Rectal smooth muscle tissue (tissue), 1 donor: ENCODE results near the gene SLC2A1.

Experiments used
- H3K27ac ChIP-seq: one replicate; pipeline ENCODE4 v1.7.0; 2013; ENCODE audit warnings: low read depth, low read length, inconsistent platforms
- H3K27me3 ChIP-seq: one replicate; pipeline ENCODE4 v1.7.0; 2013; ENCODE audit warnings: low read length; ENCODE audit not compliant: control insufficient read depth, insufficient read depth
- H3K36me3 ChIP-seq: one replicate; pipeline ENCODE4 v1.7.0; 2013; ENCODE audit warnings: low read length; ENCODE audit not compliant: control insufficient read depth, insufficient read depth
- H3K4me1 ChIP-seq: one replicate; pipeline ENCODE4 v1.7.0; 2013; ENCODE audit warnings: low read length; ENCODE audit not compliant: control insufficient read depth, insufficient read depth
- H3K4me3 ChIP-seq: one replicate; pipeline ENCODE4 v1.7.0; 2013; ENCODE audit warnings: low read length
- H3K9ac ChIP-seq: one replicate; pipeline ENCODE4 v1.7.0; 2013; ENCODE audit warnings: low read length

The SLC2A1 gene

DNA sequence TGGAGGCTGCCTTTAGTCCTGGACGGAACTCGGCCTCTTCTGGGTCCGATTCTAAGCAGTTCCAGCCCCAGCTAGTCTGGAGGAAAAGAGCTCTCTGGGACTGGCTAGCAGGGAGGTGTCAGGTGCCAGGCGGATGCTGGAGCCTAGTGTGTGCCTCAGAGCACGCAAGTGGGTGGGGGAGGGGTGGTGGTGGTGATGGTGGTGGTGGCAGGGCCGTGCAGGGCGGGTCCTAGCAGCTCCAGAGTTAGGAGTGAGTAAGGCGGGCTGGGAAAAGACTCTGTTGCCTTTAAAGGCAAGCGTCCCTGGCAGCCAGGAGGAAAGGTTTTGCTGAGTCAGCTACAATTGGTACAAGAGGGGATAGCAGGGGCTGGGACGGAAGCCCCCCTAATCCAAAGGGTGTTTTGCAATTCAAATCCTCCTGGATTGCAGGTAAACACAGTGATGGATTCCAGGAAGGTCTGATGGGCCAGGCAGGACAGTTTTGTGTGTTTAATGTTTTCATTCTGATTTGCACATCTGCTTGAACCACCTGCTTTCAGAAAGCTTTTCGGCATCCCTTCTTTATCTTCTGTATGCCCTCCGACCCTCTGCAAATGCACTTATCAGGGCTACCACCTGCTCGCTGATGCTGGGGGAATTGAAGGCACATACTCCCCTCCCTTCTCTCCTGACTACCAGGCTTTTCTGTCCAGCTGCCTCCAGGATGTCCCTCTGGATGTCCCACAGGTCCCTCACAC lies 4.1 kb upstream of the SLC2A1 start:
- peak overlapping the region; percentile 81 for H3K27ac ChIP-seq
- H3K4me3 ChIP-seq: no peak overlapping the region
- no peak overlapping the region for H3K9ac ChIP-seq
- H3K4me1 ChIP-seq: peaks cover 16% of the 10 kb centered on the region
- H3K36me3 ChIP-seq: no peaks in the 10 kb centered on the region
- no peaks in the 10 kb centered on the region for H3K27me3 ChIP-seq

- peak overlapping the region; percentile 81 for H3K27ac ChIP-seq
- H3K27me3 ChIP-seq: no peaks in the 10 kb centered on the region
- H3K9ac ChIP-seq: no peak overlapping the region
- no peaks in the 10 kb centered on the region for H3K36me3 ChIP-seq
- H3K4me3 ChIP-seq: no peak overlapping the region
- peaks cover 18% of the 10 kb centered on the region for H3K4me1 ChIP-seq
Observed at GRCh38 chr1:42961312-42962091, 2.8 kb upstream of the SLC2A1 start.

- Histone ChIP-seq H3K9ac (no peak overlapping the region), H3K27ac (peak overlapping the region; percentile 21), H3K27me3 (no peaks in the 10 kb centered on the region), H3K4me1 (peaks cover 18% of the 10 kb centered on the region), H3K36me3 (no peaks in the 10 kb centered on the region), H3K4me3 (no peak overlapping the region)
Observed at GRCh38 chr1:42960566-42961311, 2.1 kb upstream of the SLC2A1 start.

DNA sequence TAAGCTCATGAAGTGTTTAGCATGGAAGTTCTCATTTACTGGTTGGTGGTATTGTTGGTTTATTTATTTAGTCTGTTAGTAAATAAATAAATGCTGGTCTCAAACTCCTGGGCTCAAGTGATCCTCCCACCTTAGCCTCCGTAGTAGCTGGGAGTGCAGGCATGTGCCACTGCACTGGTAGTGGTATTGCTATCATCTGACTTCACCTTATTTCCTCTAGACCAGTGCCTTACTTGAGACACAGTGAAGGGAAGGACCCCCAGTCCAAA lies 1.4 kb upstream of the SLC2A1 start:
- H3K4me1 ChIP-seq: peaks cover 18% of the 10 kb centered on the region
- no peaks in the 10 kb centered on the region for H3K36me3 ChIP-seq
- no peak overlapping the region for H3K27ac ChIP-seq
- no peak overlapping the region for H3K4me3 ChIP-seq
- H3K9ac ChIP-seq: no peak overlapping the region
- no peaks in the 10 kb centered on the region for H3K27me3 ChIP-seq

GRCh38 chr1:42957880-42958487 lies 684 bp downstream of the SLC2A1 start:
- H3K36me3 ChIP-seq: no peaks in the 10 kb centered on the region
- H3K27me3 ChIP-seq: no peaks in the 10 kb centered on the region
- peak overlapping the region; percentile 73 for H3K27ac ChIP-seq
- H3K4me1 ChIP-seq: peaks cover 14% of the 10 kb centered on the region
- peak overlapping the region; percentile 69 for H3K9ac ChIP-seq
- H3K4me3 ChIP-seq: peak overlapping the region; percentile 93

DNA sequence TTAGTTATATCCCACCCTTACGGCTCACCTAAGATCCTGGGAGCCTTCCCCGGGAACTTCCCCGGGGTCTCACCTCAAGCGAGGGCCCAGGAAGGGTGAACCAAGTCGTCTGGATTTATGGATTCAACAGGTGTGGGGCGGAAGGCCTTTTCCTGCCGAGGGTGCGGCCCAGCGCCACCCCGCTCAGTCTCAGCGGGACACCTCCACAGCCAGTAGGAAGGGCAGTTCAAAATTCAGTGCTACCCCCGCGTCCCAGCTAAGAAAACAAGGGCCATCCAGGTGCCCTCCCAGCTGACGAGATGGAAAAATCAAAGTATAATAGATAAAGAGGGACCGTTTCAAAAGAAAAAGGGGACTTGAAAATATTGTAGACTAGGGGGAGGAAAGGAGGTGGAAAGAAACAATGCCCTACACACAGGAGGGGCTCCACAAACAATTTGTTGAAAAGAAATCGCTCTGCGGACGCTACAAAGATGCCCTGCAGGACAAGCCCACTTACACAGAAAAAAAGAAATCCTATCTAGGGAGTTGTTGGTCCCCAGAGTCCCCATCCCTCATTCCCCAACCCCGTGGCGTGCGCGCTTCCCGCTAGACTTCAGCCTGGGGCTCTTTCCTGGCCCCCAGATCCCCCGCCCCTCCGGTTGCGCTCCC lies 1.3 kb downstream of the SLC2A1 start:
- H3K27me3 ChIP-seq: no peaks in the 10 kb centered on the region
- H3K36me3 ChIP-seq: no peaks in the 10 kb centered on the region
- peaks cover 9% of the 10 kb centered on the region for H3K4me1 ChIP-seq

GRCh38 chr1:42956739-42957138 lies 1.9 kb downstream of the SLC2A1 start:
- Histone ChIP-seq H3K9ac (no peak overlapping the region), H3K4me1 (peaks cover 3% of the 10 kb centered on the region), H3K4me3 (peak overlapping the region; percentile 93), H3K27me3 (no peaks in the 10 kb centered on the region), H3K27ac (no peak overlapping the region), H3K36me3 (no peaks in the 10 kb centered on the region)

More for the DNA sequence above, 1.3 kb downstream of the SLC2A1 start:
- H3K4me3 ChIP-seq: peak overlapping the region; percentile 93
- peak overlapping the region; percentile 47 for H3K27ac ChIP-seq
- peak overlapping the region; percentile 25 for H3K9ac ChIP-seq

- H3K9ac ChIP-seq: no peak overlapping the region
- H3K27ac ChIP-seq: no peak overlapping the region
Observed at GRCh38 chr1:42955311-42956063, 3.2 kb downstream of the SLC2A1 start.

GRCh38 chr1:42953182-42954180 lies 5.2 kb downstream of the SLC2A1 start:
- Histone ChIP-seq H3K4me1 (peaks cover 2% of the 10 kb centered on the region), H3K4me3 (no peak overlapping the region), H3K36me3 (no peaks in the 10 kb centered on the region), H3K9ac (no peak overlapping the region), H3K27me3 (no peaks in the 10 kb centered on the region), H3K27ac (no peak overlapping the region)

More at GRCh38 chr1:42955311-42956063, 3.2 kb downstream of the SLC2A1 start:
- H3K4me1 ChIP-seq: peaks cover 2% of the 10 kb centered on the region
- no peak overlapping the region for H3K4me3 ChIP-seq
- no peaks in the 10 kb centered on the region for H3K36me3 ChIP-seq
- H3K27me3 ChIP-seq: no peaks in the 10 kb centered on the region

GRCh38 chr1:42952303-42953001 lies 6.2 kb downstream of the SLC2A1 start:
- no peaks in the 10 kb centered on the region for H3K36me3 ChIP-seq
- H3K27ac ChIP-seq: no peak overlapping the region
- H3K27me3 ChIP-seq: no peaks in the 10 kb centered on the region
- no peak overlapping the region for H3K4me3 ChIP-seq
- peaks cover under 1% of the 10 kb centered on the region for H3K4me1 ChIP-seq
- H3K9ac ChIP-seq: no peak overlapping the region
